AG20443 (cell line): ENCODE measurements around the gene RNF212B.
"Not testable (repeated sequence)": the region's sequence is repeated elsewhere in the genome, so short reads cannot be mapped to it uniquely, and the experiment has no call there.

Source experiments
- DNase-seq: peaks from one replicate; pipeline ENCODE4 v3.0.0; 2012; ENCODE audit warnings: low spot score, mixed read lengths

RNF212B gene

DNA sequence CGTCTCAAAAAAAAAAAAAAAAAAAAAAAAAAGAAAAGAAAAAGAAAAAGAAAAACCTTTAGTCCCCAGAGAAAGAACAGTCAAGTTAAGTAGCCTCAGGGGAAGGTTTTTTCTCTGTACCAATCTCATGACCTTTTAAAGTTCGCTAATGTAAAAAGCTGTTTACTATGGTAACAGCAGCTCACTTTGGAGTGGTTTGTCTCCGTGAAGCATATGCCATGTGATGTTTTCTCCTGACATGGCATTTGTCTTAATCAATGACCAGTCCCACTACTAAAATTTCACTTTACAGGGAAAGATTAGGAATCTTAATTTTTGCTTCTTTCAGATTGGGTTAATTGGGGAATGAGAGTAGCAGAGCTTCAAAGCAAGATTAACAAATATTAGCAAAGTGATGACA lies 4.3 kb downstream of the RNF212B start:
- no peak for DNase-seq

DNA sequence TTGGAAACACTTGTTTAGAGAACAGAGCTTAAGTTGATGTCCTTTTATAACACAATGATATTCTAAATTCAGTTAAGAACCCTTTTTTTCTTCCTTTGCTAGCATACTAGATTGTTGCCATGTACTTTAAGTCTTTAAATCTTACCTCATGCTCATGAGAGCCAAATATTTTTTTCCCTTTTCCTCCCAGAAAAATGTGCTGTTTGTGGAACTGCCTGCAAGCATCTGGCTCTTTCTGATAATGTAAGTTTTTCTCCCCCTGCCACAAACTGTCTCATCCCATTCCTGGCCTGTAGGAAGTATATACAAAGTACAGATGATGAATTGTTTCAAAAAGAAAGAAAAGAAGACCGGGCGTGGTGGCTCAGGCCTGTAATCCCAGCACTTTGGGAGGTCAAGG lies 5.3 kb downstream of the RNF212B start:
- no peak for DNase-seq

DNA sequence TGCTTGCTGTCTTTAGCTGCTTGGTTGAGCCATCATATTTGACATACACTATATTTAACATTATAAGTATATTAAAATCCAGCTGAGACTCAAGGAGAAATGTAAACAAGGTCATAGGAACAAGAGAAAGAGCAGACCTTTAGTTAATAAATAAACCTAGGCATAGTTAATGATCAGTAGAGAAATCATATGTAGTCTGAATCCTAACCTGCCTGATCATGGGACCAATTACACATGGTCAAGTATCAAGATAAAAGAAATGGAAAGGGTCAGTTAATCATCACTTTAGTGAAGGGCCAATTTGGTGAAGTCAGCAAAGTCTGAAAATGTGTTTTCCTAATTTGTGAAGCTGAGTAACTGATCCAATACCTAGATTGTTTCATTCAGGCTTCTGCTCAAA lies 7.5 kb downstream of the RNF212B start:
- DNase-seq, result no peak

- no peak for DNase-seq
Observed at GRCh38 chr14:23248601-23249000, 10.9 kb downstream of the RNF212B start.

GRCh38 chr14:23249824-23250223 lies 12.1 kb downstream of the RNF212B start:
- no peak for DNase-seq

GRCh38 chr14:23252006-23252405 lies 14.3 kb downstream of the RNF212B start:
- DNase-seq, result no peak

- DNase-seq, result no peak
Observed at GRCh38 chr14:23252420-23253333, 14.9 kb downstream of the RNF212B start.

- no peak for DNase-seq
Observed at GRCh38 chr14:23258256-23258655, 20.5 kb downstream of the RNF212B start.

GRCh38 chr14:23259426-23259825 lies 21.7 kb downstream of the RNF212B start:
- no peak for DNase-seq

GRCh38 chr14:23260849-23261248 lies 23.1 kb downstream of the RNF212B start:
- DNase-seq, result not testable (repeated sequence)

GRCh38 chr14:23269193-23269592 lies 31.5 kb downstream of the RNF212B start:
- DNase-seq, result no peak

- DNase-seq, result no peak
Observed at GRCh38 chr14:23275412-23275811, 37.7 kb downstream of the RNF212B start.

DNA sequence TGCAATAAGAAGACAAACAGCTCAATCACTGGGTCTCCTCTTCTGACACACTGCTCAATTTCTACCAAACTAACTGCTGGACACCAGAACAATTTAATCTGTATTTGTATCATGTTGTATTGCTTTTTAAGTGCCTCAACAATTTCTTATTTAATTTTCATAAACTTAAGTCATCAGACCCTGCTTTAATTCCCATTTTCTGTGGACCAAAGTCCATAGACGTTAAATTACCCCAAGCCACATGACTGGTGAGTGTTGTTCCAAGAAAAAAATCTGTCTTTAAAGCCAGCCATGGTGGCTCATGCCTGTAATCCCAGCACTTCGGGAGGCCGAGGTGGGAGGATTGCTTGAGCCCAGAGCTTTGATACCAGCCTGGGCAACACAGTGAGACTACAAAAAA lies 39.5 kb downstream of the RNF212B start:
- DNase-seq, result no peak

- not testable (repeated sequence) for DNase-seq
Observed at GRCh38 chr14:23277928-23278327, 40.2 kb downstream of the RNF212B start.

DNA sequence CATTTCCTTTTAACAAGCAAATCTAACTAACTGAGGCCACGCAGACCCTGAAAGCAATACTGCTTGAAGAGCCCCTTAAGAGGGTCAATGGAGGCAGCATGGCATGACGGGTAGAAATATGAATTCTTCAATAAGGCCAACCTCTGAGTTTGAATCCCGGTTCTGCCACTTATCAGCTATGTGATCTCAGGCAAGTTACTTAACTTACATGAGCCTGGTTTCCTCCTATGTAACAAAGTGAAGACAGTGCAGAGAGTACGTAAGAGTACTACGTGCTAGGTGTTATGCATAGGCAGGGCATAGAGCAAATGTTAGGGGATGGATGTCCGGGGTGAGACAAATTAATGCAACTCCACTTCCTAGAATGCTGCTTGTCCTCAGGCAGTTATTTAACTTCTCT lies 43.5 kb downstream of the RNF212B start:
- no peak for DNase-seq

GRCh38 chr14:23284654-23285529 lies 47.2 kb downstream of the RNF212B start:
- DNase-seq, result peak; percentile 26

- DNase-seq, result no peak
Observed at GRCh38 chr14:23285530-23286019, 47.8 kb downstream of the RNF212B start.

- peak; percentile 99 for DNase-seq
Observed at GRCh38 chr14:23286020-23286901, 48.5 kb downstream of the RNF212B start, which contains the start of gene HOMEZ. Gene HOMEZ (minus strand): TSS chr14:23286132. CDS start chr14:23285952, 180 bp downstream.

DNA sequence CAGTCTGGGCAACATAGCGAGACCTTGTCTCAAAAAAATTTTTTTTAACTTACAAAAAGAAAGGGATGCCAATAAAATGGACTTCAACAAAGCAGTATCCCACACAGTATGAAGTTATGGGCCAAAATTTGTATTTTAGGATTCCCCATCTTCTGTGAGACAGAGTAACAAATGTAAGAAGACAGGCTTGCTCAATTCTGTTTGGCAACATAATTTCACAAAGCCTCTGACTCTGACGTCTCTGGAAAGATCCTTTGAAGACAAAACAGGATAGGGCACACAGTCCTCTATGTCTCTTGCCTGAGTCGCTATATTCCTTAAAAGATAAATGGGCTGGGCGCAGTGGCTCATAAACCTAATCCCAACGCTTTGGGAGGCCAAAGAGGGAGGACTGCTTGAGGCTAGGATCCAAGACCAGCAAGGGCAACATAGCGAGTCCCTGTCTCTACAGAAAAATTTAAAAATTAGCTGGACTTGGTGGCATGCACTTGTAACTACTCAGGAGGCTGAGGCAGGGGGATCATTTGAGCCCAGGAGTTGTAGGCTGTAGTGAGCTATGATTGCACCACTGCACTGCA lies 49.3 kb downstream of the RNF212B start:
- no peak for DNase-seq

GRCh38 chr14:23294734-23295561 lies 57.2 kb downstream of the RNF212B start:
- peak; percentile 38 for DNase-seq
